Measurements from ENCODE around the gene HOXB3. TPM values are rescaled to one million over a fixed set of nuclear protein-coding genes. Genes with fewer than 3 reads are reported as not detected.

Gene HOXB3
- total RNA-seq, 4 donors from 2014 or later, result 0.97 to 14.1 (median 3.9) TPM

DNA sequence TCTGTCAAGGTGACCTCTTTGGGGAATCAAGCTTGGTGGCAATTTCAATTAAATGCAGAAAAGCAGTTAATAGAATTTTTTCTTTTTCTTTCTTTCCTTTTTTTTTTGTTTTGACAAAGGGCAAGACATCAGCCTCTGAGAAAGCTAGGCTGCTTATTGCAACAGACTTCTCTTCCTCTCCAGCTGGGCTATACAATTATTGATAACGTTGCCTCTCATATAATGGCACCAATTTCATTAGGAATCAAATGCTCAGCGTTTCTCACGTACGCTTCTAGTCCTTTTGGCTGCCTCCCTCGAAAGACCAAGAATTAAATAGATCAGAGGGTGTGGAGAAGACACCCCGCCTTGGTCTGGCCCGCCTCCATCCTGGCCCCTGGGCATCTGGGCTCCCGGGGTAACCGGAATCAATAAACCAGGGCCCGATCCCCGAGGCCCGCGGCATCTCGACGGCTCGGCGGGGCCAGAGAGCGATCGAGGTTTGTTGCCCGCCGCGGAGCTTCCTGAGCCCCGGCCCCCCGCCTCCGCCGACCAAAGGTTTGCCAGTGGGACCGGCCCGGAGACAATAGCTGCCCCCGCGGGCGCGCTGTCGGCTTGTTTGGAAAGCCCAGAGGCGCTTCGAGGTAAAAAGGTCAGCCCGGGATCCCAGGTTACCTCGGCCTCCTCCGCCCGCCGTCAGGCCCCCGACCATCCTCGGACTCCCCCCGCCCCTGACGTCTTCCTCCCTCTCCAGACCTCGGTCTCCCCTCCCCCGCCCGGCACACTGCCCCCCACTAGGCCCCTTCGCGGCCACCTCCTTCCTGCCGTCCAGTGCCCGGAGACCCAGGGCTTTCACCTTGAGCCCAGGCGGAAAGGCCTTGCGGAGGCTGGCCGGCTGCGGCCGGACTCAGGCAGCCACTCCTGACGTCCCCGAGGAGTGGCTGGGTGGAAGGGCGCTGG, 63.2 kb downstream of the HOXB3 start:
- intact Hi-C loops (cut with DNase I; ENCODE audit: low total_unique reads), result no loop called here
- 28 to 37% methylated on average over 47 to 59 of the region's 59 CpGs for WGBS, 2 donors
- no peak for DNase-seq (ENCODE audit: low spot score in 2 of 2)
- no peak overlapping the region for H3K4me3 ChIP-seq (ENCODE audit: low read depth, poor library complexity, severe bottlenecking)
- no peak for TF ChIP-seq POLR2A (IDR thresholded peaks at IDR 0.05)
- TF ChIP-seq, protein P1, sequence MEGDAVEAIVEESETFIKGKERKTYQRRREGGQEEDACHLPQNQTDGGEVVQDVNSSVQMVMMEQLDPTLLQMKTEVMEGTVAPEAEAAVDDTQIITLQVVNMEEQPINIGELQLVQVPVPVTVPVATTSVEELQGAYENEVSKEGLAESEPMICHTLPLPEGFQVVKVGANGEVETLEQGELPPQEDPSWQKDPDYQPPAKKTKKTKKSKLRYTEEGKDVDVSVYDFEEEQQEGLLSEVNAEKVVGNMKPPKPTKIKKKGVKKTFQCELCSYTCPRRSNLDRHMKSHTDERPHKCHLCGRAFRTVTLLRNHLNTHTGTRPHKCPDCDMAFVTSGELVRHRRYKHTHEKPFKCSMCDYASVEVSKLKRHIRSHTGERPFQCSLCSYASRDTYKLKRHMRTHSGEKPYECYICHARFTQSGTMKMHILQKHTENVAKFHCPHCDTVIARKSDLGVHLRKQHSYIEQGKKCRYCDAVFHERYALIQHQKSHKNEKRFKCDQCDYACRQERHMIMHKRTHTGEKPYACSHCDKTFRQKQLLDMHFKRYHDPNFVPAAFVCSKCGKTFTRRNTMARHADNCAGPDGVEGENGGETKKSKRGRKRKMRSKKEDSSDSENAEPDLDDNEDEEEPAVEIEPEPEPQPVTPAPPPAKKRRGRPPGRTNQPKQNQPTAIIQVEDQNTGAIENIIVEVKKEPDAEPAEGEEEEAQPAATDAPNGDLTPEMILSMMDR (IDR thresholded peaks at IDR 0.05), result no peak

DNA sequence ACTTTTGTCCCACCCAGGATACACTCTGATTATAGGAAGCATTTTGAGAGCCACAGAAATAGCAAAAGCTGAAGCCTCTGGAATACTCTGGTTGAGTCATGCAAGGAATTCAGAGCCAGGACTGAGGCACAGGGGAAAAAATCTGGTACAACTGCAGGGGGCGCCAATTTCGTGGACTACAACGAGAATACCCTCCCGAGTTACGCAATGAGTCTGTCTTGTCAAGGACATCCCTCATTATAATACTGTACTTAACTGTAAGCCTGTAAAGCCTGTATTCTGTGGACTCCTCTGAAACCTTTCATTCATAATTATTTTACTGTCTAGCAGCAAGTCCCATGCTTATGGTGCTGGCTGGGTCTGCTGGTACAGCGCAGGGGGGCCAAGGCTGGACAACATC, 67.0 kb downstream of the HOXB3 start:
- WGBS, 2 donors, result 59 to 71% methylated on average over 6 of the region's 6 CpGs
- no peak overlapping the region for H3K4me3 ChIP-seq (ENCODE audit: low read depth, poor library complexity, severe bottlenecking)
- intact Hi-C loops (cut with DNase I; ENCODE audit: low total_unique reads), result no loop called here
- no peak for DNase-seq (ENCODE audit: low spot score in 2 of 2)
- no peak for TF ChIP-seq POLR2A (IDR thresholded peaks at IDR 0.05)
- TF ChIP-seq, protein P1 (IDR thresholded peaks at IDR 0.05), result no peak

DNA sequence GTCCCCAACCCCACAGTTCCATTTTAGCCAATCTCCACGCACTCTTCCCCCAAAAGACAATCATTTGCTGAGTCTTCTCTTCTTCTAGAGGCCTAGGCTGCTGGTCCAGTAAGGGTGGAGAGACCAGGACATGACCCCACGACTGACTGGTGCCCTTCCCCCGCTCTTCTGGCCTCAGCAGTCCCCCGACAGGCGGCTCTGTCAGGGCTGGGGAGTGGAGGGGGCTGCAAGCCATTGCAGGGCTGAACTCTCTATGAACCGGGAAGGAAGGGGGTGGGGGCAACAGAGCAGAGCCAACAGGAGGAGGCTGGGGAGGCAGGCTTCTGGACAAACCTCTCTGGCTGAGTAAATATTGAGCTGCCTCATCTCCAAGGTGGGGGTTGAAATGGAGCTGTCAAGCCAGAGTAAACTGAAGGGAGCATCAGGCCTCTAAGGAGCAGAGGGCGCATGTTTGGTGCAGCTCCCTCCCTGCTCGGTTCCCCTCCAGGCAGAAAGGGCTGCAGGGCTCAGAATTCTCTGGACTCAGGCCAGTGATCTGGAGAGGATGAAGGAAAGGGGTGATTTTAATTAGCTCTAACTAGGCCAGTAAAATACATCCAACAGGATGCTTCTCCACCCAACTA, 67.9 kb downstream of the HOXB3 start:
- TF ChIP-seq, protein P1 (IDR thresholded peaks at IDR 0.05), result no peak
- TF ChIP-seq POLR2A (IDR thresholded peaks at IDR 0.05), result no peak
- WGBS, 2 donors, result 58 to 65% methylated on average over 8 of the region's 8 CpGs
- intact Hi-C loops (cut with DNase I; ENCODE audit: low total_unique reads), result no loop called here
- no peak overlapping the region for H3K4me3 ChIP-seq (ENCODE audit: low read depth, poor library complexity, severe bottlenecking)
- no peak for DNase-seq (ENCODE audit: low spot score in 2 of 2)

DNA sequence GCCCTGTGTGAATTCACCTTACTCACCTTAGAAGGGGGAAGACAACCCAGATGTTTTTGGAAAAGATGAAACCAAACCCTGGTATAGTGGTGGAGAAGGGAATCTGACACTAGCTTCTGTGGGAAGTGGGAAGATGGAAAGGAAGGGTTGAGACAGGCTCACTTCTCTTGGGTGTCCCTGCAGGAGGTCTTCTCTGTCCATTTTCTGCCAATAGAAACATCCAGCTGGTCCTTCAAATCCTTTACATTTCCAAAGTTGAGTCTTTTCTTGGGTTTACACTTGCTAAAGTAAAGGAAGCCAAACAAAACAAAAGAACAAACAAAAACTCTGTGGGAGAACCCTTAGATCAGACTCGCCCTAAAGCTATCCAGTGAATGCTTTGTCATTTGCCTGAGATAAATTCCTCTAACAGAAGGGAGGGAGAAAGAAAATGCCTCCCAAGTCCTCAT, 69.4 kb downstream of the HOXB3 start:
- DNase-seq (ENCODE audit: low spot score in 2 of 2), result no peak
- WGBS, 2 donors, result 73 to 78% methylated on average over 1 of the region's 1 CpG
- no peak for TF ChIP-seq POLR2A (IDR thresholded peaks at IDR 0.05)
- TF ChIP-seq, protein P1 (IDR thresholded peaks at IDR 0.05), result no peak
- no peak overlapping the region for H3K4me3 ChIP-seq (ENCODE audit: low read depth, poor library complexity, severe bottlenecking)
- intact Hi-C loops (cut with DNase I; ENCODE audit: low total_unique reads), result no loop called here

DNA sequence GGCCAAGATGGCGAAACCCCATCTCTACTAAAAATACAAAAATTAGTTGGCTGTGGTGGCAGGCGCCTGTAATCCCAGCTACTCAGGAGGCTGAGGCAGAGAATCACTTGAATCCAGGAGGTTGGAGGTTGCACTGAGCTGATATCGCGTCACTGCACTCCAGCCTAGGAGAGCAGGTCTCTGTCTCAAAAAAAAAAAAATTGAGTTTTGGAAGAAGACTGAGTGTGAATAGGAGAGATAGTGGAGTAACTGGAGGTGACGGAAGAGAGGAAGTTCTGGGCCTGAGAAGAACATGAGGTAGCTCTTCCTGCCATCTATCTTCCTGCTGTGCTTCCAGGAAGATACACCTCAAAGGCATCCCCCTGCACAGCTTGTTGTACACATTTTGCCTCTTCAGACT, 70.6 kb downstream of the HOXB3 start:
- intact Hi-C loops (cut with DNase I; ENCODE audit: low total_unique reads), result no loop called here
- TF ChIP-seq, protein P1 (IDR thresholded peaks at IDR 0.05), result no peak
- no peak for TF ChIP-seq POLR2A (IDR thresholded peaks at IDR 0.05)
- no peak overlapping the region for H3K4me3 ChIP-seq (ENCODE audit: low read depth, poor library complexity, severe bottlenecking)
- no peak for DNase-seq (ENCODE audit: low spot score in 2 of 2)
- 78 to 91% methylated on average over 5 of the region's 5 CpGs for WGBS, 2 donors
